H1 (cell line): ENCODE measurements around the gene MRM3. TPM values are rescaled to one million over a fixed set of nuclear protein-coding genes. Genes with fewer than 3 reads are reported as not detected.

Source experiments
- CTCF ChIA-PET: fragments of 300-600 bp; sonication (Branson Sonifier 250); formaldehyde crosslinking; loops from one replicate; lab custom pipeline; 2021; ENCODE audit not compliant: partially characterized antibody; lab: Charles Lee
- POLR2A ChIA-PET: fragments of 300-600 bp; sonication (Branson Sonifier 250); formaldehyde crosslinking; loops from one replicate; lab custom pipeline; 2021; ENCODE audit warnings: inconsistent platforms; ENCODE audit not compliant: partially characterized antibody; lab: Charles Lee
- DNase-seq, 2 experiments: peaks; one replicate each; pipeline versions ENCODE4 v3.0.0 to v3.0.0-alpha.2; 2010 to 2022; ENCODE audit warnings: low spot score in 2 of 2, low read depth in 1 of 2, mixed read lengths in 1 of 2
- FAIRE-seq: peaks from 2 replicates; lab custom pipeline; 2011; peaks lifted over from hg19 to GRCh38; lab: Jason Lieb, UNC
- H2AFZ ChIP-seq: 2 replicates; pipeline ENCODE4 v1.8.1; 2012; ENCODE audit warnings: low read length, inconsistent platforms
- H2AK5ac ChIP-seq: 2 replicates; pipeline ENCODE4 v1.6.1; 2013; ENCODE audit warnings: low read depth, low read length
- H2BK120ac ChIP-seq: replicated peaks from 2 replicates; pipeline ENCODE3; 2013; ENCODE audit warnings: low read depth, low read length, inconsistent platforms
- H2BK12ac ChIP-seq: 2 replicates; pipeline ENCODE4 v1.6.1; 2013; ENCODE audit warnings: low read depth, low read length
- H2BK15ac ChIP-seq: 2 replicates; pipeline ENCODE4 v1.6.1; 2013; ENCODE audit warnings: low read length
- H2BK20ac ChIP-seq: 2 replicates; pipeline ENCODE4 v1.6.1; 2013; ENCODE audit warnings: low read length
- H2BK5ac ChIP-seq: 2 replicates; pipeline ENCODE4 v1.6.1; 2013; ENCODE audit warnings: low read depth, low read length
- H3K14ac ChIP-seq: 2 replicates; pipeline ENCODE4 v1.6.1; 2013; ENCODE audit warnings: inconsistent platforms; ENCODE audit not compliant: insufficient read length
- H3K18ac ChIP-seq: 2 replicates; pipeline ENCODE4 v1.6.1; 2013; ENCODE audit warnings: low read length; ENCODE audit errors: extremely low read depth
- H3K23ac ChIP-seq: 2 replicates; pipeline ENCODE4 v1.6.1; 2013; ENCODE audit warnings: inconsistent platforms; ENCODE audit not compliant: insufficient read length
- H3K23me2 ChIP-seq: 2 replicates; pipeline ENCODE4 v1.6.1; 2013; ENCODE audit warnings: low read depth, low read length
- H3K27ac ChIP-seq: 2 replicates; pipeline ENCODE4 v1.6.1; 2011; ENCODE audit warnings: low read depth, low read length, inconsistent platforms
- H3K27me3 ChIP-seq, 4 experiments: replicated peaks in 1 of 4; 1 replicate in 1 of 4; 2 replicates in 3 of 4; pipeline versions ENCODE4 v1.6.1 to v1.8.1; 2011 to 2013; ENCODE audit warnings: low read length in 3 of 4, mild to moderate bottlenecking in 3 of 4, inconsistent platforms in 2 of 4, mixed read lengths in 2 of 4, moderate library complexity in 1 of 4; ENCODE audit not compliant: control insufficient read depth in 3 of 4, insufficient read depth in 3 of 4; ENCODE audit errors: extremely low read depth in 1 of 4
- H3K36me3 ChIP-seq, 4 experiments: 2 replicates each; pipeline versions ENCODE4 v1.6.1 to v1.8.1; 2011 to 2013; ENCODE audit warnings: mild to moderate bottlenecking in 4 of 4, low read length in 3 of 4, moderate library complexity in 2 of 4, control low read depth in 1 of 4, inconsistent platforms in 1 of 4; ENCODE audit not compliant: insufficient read depth in 4 of 4, control insufficient read depth in 2 of 4
- H3K4ac ChIP-seq: replicated peaks from 2 replicates; pipeline ENCODE3; 2013; ENCODE audit warnings: low read length, low read depth, mixed read lengths, inconsistent platforms; ENCODE audit not compliant: insufficient read length
- H3K4me1 ChIP-seq, 4 experiments: replicated peaks in 1 of 4; 1 replicate in 1 of 4; 2 replicates in 3 of 4; pipeline versions ENCODE4 v1.6.1 to v1.8.1; 2011 to 2013; ENCODE audit warnings: low read length in 3 of 4, inconsistent platforms in 2 of 4, mixed read lengths in 1 of 4; ENCODE audit not compliant: insufficient read depth in 4 of 4, control insufficient read depth in 3 of 4
- H3K4me2 ChIP-seq, 2 experiments: 2 replicates each; pipeline versions ENCODE4 v1.6.1 to v1.8.1; 2011 to 2013; ENCODE audit warnings: low read depth in 2 of 2, low read length in 2 of 2, control low read depth in 1 of 2, inconsistent platforms in 1 of 2, mild to moderate bottlenecking in 1 of 2; ENCODE audit not compliant: insufficient read depth in 1 of 2
- H3K4me3 ChIP-seq, 4 experiments: fragments of 200-600, 300-600 bp in 1 of 4; sonication (generic), shearing (Covaris generic), sonication (Bioruptor Twin) in 1 of 4; 2 replicates each; pipeline versions ENCODE4 v1.5.1 to v1.8.1; 2011 to 2016; ENCODE audit warnings: low read length in 4 of 4, low read depth in 3 of 4, control low read depth in 2 of 4, inconsistent platforms in 2 of 4, mild to moderate bottlenecking in 2 of 4, mixed read lengths in 1 of 4, moderate library complexity in 1 of 4; ENCODE audit not compliant: insufficient read depth in 2 of 4; ENCODE audit errors: extremely low read depth in 1 of 4
- H3K56ac ChIP-seq: replicated peaks from 2 replicates; pipeline ENCODE3; 2013; ENCODE audit warnings: low read depth, mild to moderate bottlenecking, mixed read lengths, low read length, inconsistent platforms; ENCODE audit not compliant: insufficient read length
- H3K79me1 ChIP-seq: 2 replicates; pipeline ENCODE4 v1.6.1; 2013; ENCODE audit warnings: low read depth, low read length, control low read depth
- H3K79me2 ChIP-seq, 2 experiments: 2 replicates each; pipeline versions ENCODE4 v1.6.1 to v1.8.1; 2012 to 2013; ENCODE audit warnings: low read length in 2 of 2, mild to moderate bottlenecking in 2 of 2, inconsistent platforms in 1 of 2; ENCODE audit not compliant: insufficient read depth in 2 of 2, control insufficient read depth in 1 of 2
- H3K9ac ChIP-seq, 4 experiments: replicated peaks in 1 of 4; 1 replicate in 1 of 4; 2 replicates in 3 of 4; pipeline versions ENCODE4 v1.6.1 to v1.8.1; 2011 to 2013; ENCODE audit warnings: low read depth in 3 of 4, low read length in 3 of 4, control low read depth in 2 of 4, mild to moderate bottlenecking in 2 of 4, moderate library complexity in 2 of 4, inconsistent platforms in 1 of 4; ENCODE audit errors: extremely low read depth in 1 of 4
- H3K9me3 ChIP-seq, 2 experiments: 2 replicates each; pipeline versions ENCODE4 v1.6.1 to v1.8.1; 2012 to 2013; ENCODE audit warnings: mild to moderate bottlenecking in 2 of 2, moderate library complexity in 2 of 2, control low read depth in 1 of 2, inconsistent platforms in 1 of 2, low read depth in 1 of 2, low read length in 1 of 2, mixed read lengths in 1 of 2; ENCODE audit not compliant: insufficient read depth in 2 of 2
- H4K20me1 ChIP-seq, 2 experiments: replicated peaks in 1 of 2; 2 replicates each; pipeline versions ENCODE3 to v1.8.1; 2011 to 2013; ENCODE audit warnings: inconsistent platforms in 2 of 2, low read length in 2 of 2, mild to moderate bottlenecking in 1 of 2; ENCODE audit not compliant: insufficient read depth in 2 of 2, control insufficient read depth in 1 of 2
- H4K5ac ChIP-seq: 2 replicates; pipeline ENCODE4 v1.6.1; 2013; ENCODE audit warnings: low read length, low read depth, mixed read lengths, inconsistent platforms; ENCODE audit not compliant: insufficient read length
- H4K8ac ChIP-seq: 2 replicates; pipeline ENCODE4 v1.8.0; 2013; ENCODE audit warnings: mild to moderate bottlenecking, moderate library complexity, low read length, inconsistent platforms; ENCODE audit not compliant: insufficient read depth; ENCODE audit errors: extremely low read depth
- H4K91ac ChIP-seq: replicated peaks from 2 replicates; pipeline ENCODE3; 2013; ENCODE audit warnings: low read length, mixed read lengths, inconsistent platforms; ENCODE audit not compliant: insufficient read length
- CEBPB ChIP-seq: IDR thresholded peaks from 2 replicates; pipeline ENCODE4 v1.6.1; 2012; ENCODE audit warnings: low read depth, low read length
- CHD2 ChIP-seq: IDR thresholded peaks from 2 replicates; pipeline ENCODE4 v1.6.1; 2012; ENCODE audit warnings: low read length, improper control_type of control experiment
- CREB1 ChIP-seq: IDR thresholded peaks from 2 replicates; pipeline ENCODE4 v1.6.1; 2012; ENCODE audit warnings: inconsistent platforms
- FOSL1 ChIP-seq: IDR thresholded peaks from 2 replicates; pipeline ENCODE4 v1.6.1; 2011; ENCODE audit warnings: mild to moderate bottlenecking, low read depth, low read length, moderate library complexity; ENCODE audit not compliant: insufficient read depth
- HDAC6 ChIP-seq: IDR thresholded peaks from one replicate; pipeline ENCODE4 v1.7.1; 2012; ENCODE audit warnings: low read depth, mild to moderate bottlenecking, inconsistent platforms, low read length, moderate library complexity
- KDM1A ChIP-seq: fragments of 200-600, 300-600 bp; sonication (generic); IDR thresholded peaks from 2 replicates; pipeline ENCODE4 v1.7.1; 2016; ENCODE audit warnings: mild to moderate bottlenecking, low read length, borderline replicate concordance
- KDM4A ChIP-seq: IDR thresholded peaks from one replicate; pipeline ENCODE4 v1.7.1; 2012; ENCODE audit warnings: low read depth, mild to moderate bottlenecking, moderate library complexity, low read length, inconsistent platforms; ENCODE audit not compliant: severe bottlenecking
- SAP30 ChIP-seq: fragments of 300-600 bp; sonication (generic); IDR thresholded peaks from 2 replicates; pipeline ENCODE4 v1.7.1; 2012; ENCODE audit warnings: low read length, moderate library complexity, mild to moderate bottlenecking, inconsistent platforms; ENCODE audit not compliant: insufficient read depth, insufficient replicate concordance
- SIX5 ChIP-seq: IDR thresholded peaks from 2 replicates; pipeline ENCODE4 v1.6.1; 2011; ENCODE audit warnings: mild to moderate bottlenecking, low read depth, low read length
- SP1 ChIP-seq: IDR thresholded peaks from 2 replicates; pipeline ENCODE4 v1.6.1; 2011; ENCODE audit warnings: low read depth, low read length
- SP2 ChIP-seq: IDR thresholded peaks from 2 replicates; pipeline ENCODE4 v1.6.1; 2012; ENCODE audit warnings: mild to moderate bottlenecking, low read length, inconsistent platforms
- SP4 ChIP-seq: IDR thresholded peaks from 2 replicates; pipeline ENCODE4 v1.6.1; 2012; ENCODE audit warnings: low read length, inconsistent platforms
- TAF1 ChIP-seq: IDR thresholded peaks from 2 replicates; pipeline ENCODE4 v1.6.1; 2011; ENCODE audit warnings: mild to moderate bottlenecking, low read depth, low read length
- TCF12 ChIP-seq: IDR thresholded peaks from 2 replicates; pipeline ENCODE4 v1.6.1; 2011; ENCODE audit warnings: low read depth, mild to moderate bottlenecking, low read length
- YY1 ChIP-seq: IDR thresholded peaks from 2 replicates; pipeline ENCODE4 v1.6.1; 2011; ENCODE audit warnings: low read depth, mild to moderate bottlenecking, low read length
- WGBS, 2 experiments: shearing (Covaris generic) in 1 of 2; methylation state at CpG; one replicate each; pipeline versions ENCODE4 v1.1.6 to v1.1.7; 2013 to 2015; ENCODE audit warnings: low lambda C conversion rate in 2 of 2, mixed read lengths in 2 of 2, inconsistent platforms in 1 of 2, low coverage in 1 of 2, missing lambda C conversion rate in 1 of 2; ENCODE audit not compliant: insufficient replicate concordance in 2 of 2, insufficient coverage in 1 of 2, insufficient read length in 1 of 2; ENCODE audit errors: extremely low coverage in 1 of 2, missing lambda C conversion rate in 1 of 2; 5-methylcytosine and 5-hydroxymethylcytosine counted together
- polyA plus RNA-seq, 7 experiments: library from polyadenylated mRNA; depleted of rRNA in 3 of 7; stranded (reverse) in 5 of 7; unstranded in 2 of 7; fragments of >200 nt in 5 of 7; fragments of 200-250 nt in 2 of 7; gene quantifications; 1 replicate in 5 of 7; 2 replicates in 1 of 7; 4 replicates in 1 of 7; pipeline versions ENCODE4 v1.2.1 to v1.2.3, GENCODE V29; 2011 to 2013; ENCODE audit warnings: missing spikeins in 2 of 7, mixed read lengths in 2 of 7
- total RNA-seq: library from RNA; stranded (reverse); fragmentation: NEBNext Ultra II Directional; extraction: Animal tissue kit (Norgen Biotek cat#: 25700); gene quantifications from 2 replicates; pipeline ENCODE4 v1.2.1, GENCODE V29; 2021

MRM3 gene
- total and polyA plus RNA-seq, 2 of the 8 experiments (the other 6 are each of a cell fraction or from before 2014, with no cell fraction given): 10.1 to 20.8 TPM

DNA sequence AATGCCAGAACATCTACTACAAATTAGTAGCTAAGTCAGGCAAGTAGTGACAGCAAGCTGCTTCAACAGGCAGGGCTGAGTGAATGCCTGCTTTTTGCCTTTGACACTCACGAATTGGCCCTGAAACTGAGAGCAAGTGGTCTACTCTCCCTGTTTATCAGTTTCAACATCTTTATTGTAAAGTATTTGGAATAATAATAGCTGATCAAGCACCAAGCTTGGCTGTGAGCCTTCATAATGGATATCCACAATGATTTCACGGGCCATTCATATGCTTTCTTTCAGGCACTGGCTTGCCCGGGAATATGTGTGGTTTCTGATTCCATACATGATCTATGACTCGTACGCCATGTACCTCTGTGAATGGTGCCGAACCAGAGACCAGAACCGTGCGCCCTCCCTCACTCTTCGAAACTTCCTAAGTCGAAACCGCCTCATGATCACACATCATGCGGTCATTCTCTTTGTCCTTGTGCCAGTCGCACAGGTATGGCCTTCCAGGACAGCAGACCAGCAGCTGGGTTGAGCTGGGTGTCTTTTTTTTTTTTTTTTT, 44.5 kb upstream of the MRM3 start:
- no peak overlapping the region for H3K4me2 ChIP-seq
- H3K56ac ChIP-seq: no peak overlapping the region
- H2AK5ac ChIP-seq: no peak overlapping the region
- no peak overlapping the region for H3K14ac ChIP-seq
- H3K27me3 ChIP-seq: no peaks in the 10 kb centered on the region
- H4K91ac ChIP-seq: no peak overlapping the region
- no peak overlapping the region for H3K9ac ChIP-seq
- no peak overlapping the region for H2BK5ac ChIP-seq
- no peak overlapping the region for H2BK15ac ChIP-seq
- H3K4me1 ChIP-seq: peaks cover 0 to 6% (median 5%) of the 10 kb centered on the region in 4 experiments; a peak in 4 of 7 replicates
- H3K79me2 ChIP-seq: peaks cover 0 to 19% of the 10 kb centered on the region in 2 experiments; a peak in 2 of 4 replicates
- CTCF ChIA-PET: interaction anchor here (1.5 to 2.0 kb wide), 2 partner anchors 37 to 259 kb away, joined by 6 read pairs; partner anchors contain the start of gene TIMM22
- DNase-seq: no peak
- FAIRE-seq: no peak
- no peaks in the 10 kb centered on the region for H3K9me3 ChIP-seq
- no peak overlapping the region for H4K5ac ChIP-seq
- H3K79me1 ChIP-seq: peaks cover 6% of the 10 kb centered on the region
- no peak overlapping the region for H3K4me3 ChIP-seq
- H3K27ac ChIP-seq: no peak overlapping the region
- H3K23ac ChIP-seq: no peak overlapping the region
- H3K23me2 ChIP-seq: peaks cover 4% of the 10 kb centered on the region
- H2AFZ ChIP-seq: no peak overlapping the region
- POLR2A ChIA-PET: interaction anchor here (0.6 to 9.7 kb wide), 5 partner anchors 9 to 360 kb away, joined by 3 to 44 read pairs (median 4); partner anchors contain the start of gene GEMIN4
- peaks cover 16 to 58% (median 27%) of the 10 kb centered on the region in 4 experiments for H3K36me3 ChIP-seq
- no peak for TF ChIP-seq HDAC6
- no peak for TF ChIP-seq SAP30
- TF ChIP-seq KDM4A: no peak
- TF ChIP-seq CHD2: no peak
- TF ChIP-seq CEBPB: no peak
- TF ChIP-seq KDM1A: no peak
- no peak for TF ChIP-seq TCF12
- TF ChIP-seq SP4: no peak
- no peak for TF ChIP-seq FOSL1
- no peak for TF ChIP-seq TAF1
- TF ChIP-seq SIX5: no peak
- no peak for TF ChIP-seq SP2
- no peak for TF ChIP-seq SP1
- no peak for TF ChIP-seq YY1
- TF ChIP-seq CREB1: no peak
- no peak overlapping the region for H4K8ac ChIP-seq
- no peak overlapping the region for H2BK120ac ChIP-seq
- no peak overlapping the region for H3K18ac ChIP-seq
- no peak overlapping the region for H3K4ac ChIP-seq
- 96% methylated on average over 13 of the region's 13 CpGs; no CpG with 5 or more reads in 1 of the 2 experiments for WGBS, 2 experiments
- peaks cover 3 to 17% of the 10 kb centered on the region in 2 experiments for H4K20me1 ChIP-seq
- H2BK20ac ChIP-seq: no peak overlapping the region
- H2BK12ac ChIP-seq: no peak overlapping the region
